HEK293 (cell line): Measurements from ENCODE around the gene GPHA2.
"Not testable (repeated sequence)": the region's sequence is repeated elsewhere in the genome, so short reads cannot be mapped to it uniquely, and the experiment has no call there.

Experiments
- CTCF ChIA-PET: fragments of 350-600 bp; formaldehyde crosslinking; extraction: SDS; loops from one replicate; lab custom pipeline; 2021; ENCODE audit warnings: antibody characterized with exemption; lab: Yijun Ruan, JAX
- POLR2A ChIA-PET: fragments of 300-600 bp; formaldehyde crosslinking; extraction: SDS; loops from one replicate; lab custom pipeline; 2020; ENCODE audit warnings: antibody characterized with exemption, inconsistent platforms; lab: Yijun Ruan, JAX
- H3K27ac ChIP-seq: fragments of 200-500 bp; sonication (Bioruptor generic); 2 replicates; pipeline ENCODE4 v1.5.1; 2014; ENCODE audit warnings: low read depth, low read length, control low read depth, inconsistent platforms; ENCODE audit errors: extremely low read depth
- H3K36me3 ChIP-seq, 2 experiments: fragments of 200-500 bp in 1 of 2; sonication (Bioruptor generic) in 1 of 2; 1 replicate in 1 of 2; 2 replicates in 1 of 2; pipeline ENCODE4 v1.5.1; 2014 to 2017; ENCODE audit warnings: inconsistent platforms in 2 of 2, low read length in 2 of 2; ENCODE audit not compliant: control insufficient read depth in 2 of 2, insufficient read depth in 1 of 2
- H3K4me1 ChIP-seq: fragments of 200-500 bp; sonication (Bioruptor generic); 2 replicates; pipeline ENCODE4 v1.5.1; 2014; ENCODE audit warnings: mild to moderate bottlenecking, low read length, inconsistent platforms; ENCODE audit not compliant: control insufficient read depth, insufficient read depth
- H3K4me3 ChIP-seq: 2 replicates; pipeline ENCODE4 v1.5.1; 2011; ENCODE audit warnings: low read depth, mild to moderate bottlenecking, control low read depth, low read length, moderate library complexity
- H3K9me3 ChIP-seq: fragments of 200-500 bp; sonication (Bioruptor generic); 2 replicates; pipeline ENCODE4 v1.5.1; 2014; ENCODE audit warnings: low read depth, low read length, inconsistent platforms; ENCODE audit not compliant: control insufficient read depth, insufficient read depth
- AEBP2 ChIP-seq: fragments of 450-650 bp; formaldehyde crosslinking; IDR thresholded peaks from 2 replicates; pipeline ENCODE4 v1.5.1; 2016; ENCODE audit warnings: missing biosample characterization, missing genetic modification characterization, borderline replicate concordance
- MYNN ChIP-seq: fragments of 450-650 bp; formaldehyde crosslinking; IDR thresholded peaks from 2 replicates; pipeline ENCODE4 v1.5.1; 2016; ENCODE audit warnings: missing biosample characterization, missing genetic modification characterization, borderline replicate concordance
- PRDM2 ChIP-seq: fragments of 450-650 bp; formaldehyde crosslinking; IDR thresholded peaks from 2 replicates; pipeline ENCODE4 v1.5.1; 2016; ENCODE audit warnings: missing biosample characterization, missing genetic modification characterization, borderline replicate concordance
- SCRT2 ChIP-seq: fragments of 450-650 bp; formaldehyde crosslinking; IDR thresholded peaks from 2 replicates; pipeline ENCODE4 v1.5.1; 2016; ENCODE audit warnings: missing biosample characterization, missing genetic modification characterization
- TRIM28 ChIP-seq: IDR thresholded peaks from 2 replicates; pipeline ENCODE4 v1.6.1; 2011; ENCODE audit warnings: low read length, control low read depth, borderline replicate concordance
- ZFP3 ChIP-seq: fragments of 450-650 bp; formaldehyde crosslinking; IDR thresholded peaks from 2 replicates; pipeline ENCODE4 v1.5.1; 2016; ENCODE audit warnings: low read depth, missing biosample characterization, missing genetic modification characterization
- ZNF132 ChIP-seq: fragments of 450-650 bp; formaldehyde crosslinking; IDR thresholded peaks from 2 replicates; pipeline ENCODE4 v1.5.1; 2017; ENCODE audit warnings: missing biosample characterization, missing genetic modification characterization, borderline replicate concordance
- ZNF146 ChIP-seq: fragments of 450-650 bp; formaldehyde crosslinking; IDR thresholded peaks from 2 replicates; pipeline ENCODE4 v1.5.1; 2016; ENCODE audit warnings: missing biosample characterization, missing genetic modification characterization
- ZNF16 ChIP-seq: fragments of 450-650 bp; formaldehyde crosslinking; IDR thresholded peaks from 2 replicates; pipeline ENCODE4 v1.5.1; 2016; ENCODE audit warnings: low read depth, missing biosample characterization, missing genetic modification characterization
- ZNF239 ChIP-seq: fragments of 450-650 bp; formaldehyde crosslinking; IDR thresholded peaks from 2 replicates; pipeline ENCODE4 v1.5.1; 2016; ENCODE audit warnings: missing biosample characterization, missing genetic modification characterization
- ZNF350 ChIP-seq: fragments of 450-650 bp; formaldehyde crosslinking; IDR thresholded peaks from 2 replicates; pipeline ENCODE4 v1.5.0; 2017; ENCODE audit warnings: missing biosample characterization, mild to moderate bottlenecking, missing genetic modification characterization
- ZNF529 ChIP-seq: fragments of 450-650 bp; formaldehyde crosslinking; IDR thresholded peaks from 2 replicates; pipeline ENCODE4 v1.5.1; 2017; ENCODE audit warnings: missing genetic modification characterization, missing biosample characterization; ENCODE audit not compliant: insufficient replicate concordance
- ZNF548 ChIP-seq: fragments of 450-650 bp; formaldehyde crosslinking; IDR thresholded peaks from 2 replicates; pipeline ENCODE4 v1.5.1; 2016; ENCODE audit warnings: missing biosample characterization, missing genetic modification characterization

The GPHA2 gene

GRCh38 chr11:64935359-64936081, at the start of gene GPHA2 (continued):
- no peak for TF ChIP-seq ZNF16 (tag by site-specific recombination)
- no peak for TF ChIP-seq SCRT2 (tag by site-specific recombination)
- TF ChIP-seq PRDM2 (tag by site-specific recombination) = no peak
- peak; percentile 76; the same call in 1 of the 2 replicates for TF ChIP-seq MYNN (tag by site-specific recombination)
- TF ChIP-seq ZNF132 = no peak

GRCh38 chr11:64983339-64983738, 47.6 kb upstream of the GPHA2 start:
- H3K27ac ChIP-seq, H3K36me3 ChIP-seq, POLR2A ChIA-PET, H3K4me3 ChIP-seq, H3K4me1 ChIP-seq, H3K9me3 ChIP-seq: not testable (repeated sequence)
- CTCF ChIA-PET = interaction anchor here (0.6 to 0.7 kb wide), 2 partner anchors 96 to 120 kb away, joined by 3 read pairs; no protein-coding TSS in a partner anchor

- H3K4me3 ChIP-seq = no peak overlapping the region
- CTCF ChIA-PET = interaction anchor here (0.7 kb wide), 1 partner anchor 645 kb away, joined by 4 read pairs; no protein-coding TSS in a partner anchor
- POLR2A ChIA-PET = interaction anchor here (0.6 kb wide), 1 partner anchor 49 kb away, joined by 3 read pairs; no protein-coding TSS in a partner anchor
- no peaks in the 10 kb centered on the region for H3K36me3 ChIP-seq
- no peaks in the 10 kb centered on the region for H3K4me1 ChIP-seq
- TF ChIP-seq ZNF350 (no peak), ZNF146 (tag by site-specific recombination) (no peak), ZNF529 (tag by site-specific recombination) (no peak), ZNF239 (no peak), ZNF548 (tag by site-specific recombination) (no peak), AEBP2 (tag by site-specific recombination) (no peak), ZFP3 (tag by site-specific recombination) (no peak), TRIM28 (no peak)
- H3K9me3 ChIP-seq = no peaks in the 10 kb centered on the region
- H3K27ac ChIP-seq = no peak overlapping the region
These were observed 41.0 kb upstream of the GPHA2 start for GRCh38 chr11:64976651-64977050.
